HG03575 (cell line): ENCODE data around the gene ZNF701.
"Not testable (repeated sequence)": the region's sequence is repeated elsewhere in the genome, so short reads cannot be mapped to it uniquely, and the experiment has no call there.

ENCODE experiments used
- ATAC-seq: cut with Tn5 transposase; IDR thresholded peaks from one replicate; pipeline ENCODE4 v1.9.1; 2021; ENCODE audit not compliant: unreplicated experiment, insufficient number of reproducible peaks, low FRiP score; ENCODE audit errors: extremely low read depth

The ZNF701 gene

GRCh38 chr19:52622261-52622660, 52.2 kb downstream of the ZNF701 start:
- no peak for ATAC-seq

GRCh38 chr19:52626915-52627314, 56.8 kb downstream of the ZNF701 start:
- no peak for ATAC-seq

- not testable (repeated sequence) for ATAC-seq
These were observed 57.4 kb downstream of the ZNF701 start for GRCh38 chr19:52627441-52627840.

- ATAC-seq, result no peak
These were observed 65.9 kb downstream of the ZNF701 start for GRCh38 chr19:52635786-52636570.
